Ovary (tissue), 3 donors: ENCODE measurements around the gene AP2B1.

ENCODE experiments used
- CTCF ChIP-seq, 3 donors: fragments of 450-650 bp in 2 of 3; fragments of 200-600 bp in 1 of 3; IDR thresholded peaks; one replicate each; pipeline versions ENCODE4 v1.5.1 to v1.8.0; 2016 to 2022; ENCODE audit warnings: antibody characterized with exemption in 3 of 3, mild to moderate bottlenecking in 1 of 3
- EP300 ChIP-seq: sonication (generic); formaldehyde crosslinking; IDR thresholded peaks from one replicate; pipeline ENCODE4 v1.6.1; 2017; ENCODE audit warnings: antibody characterized with exemption
- POLR2A ChIP-seq: fragments of 450-650 bp; IDR thresholded peaks from one replicate; pipeline ENCODE4 v1.6.1; 2017; ENCODE audit warnings: antibody characterized with exemption, mild to moderate bottlenecking, moderate library complexity
- donor health status: DM: no; HTN: no; CAD: no.

GRCh38 chr17:35748341-35748841, 161.3 kb downstream of the AP2B1 start:
- no peak for TF ChIP-seq POLR2A
- no peak for TF ChIP-seq CTCF (IDR thresholded peaks at IDR 0.05)
- no peak for TF ChIP-seq EP300
